ENCODE measurements around the gene C18orf32. TPM values are rescaled to one million over a fixed set of nuclear protein-coding genes. Genes with fewer than 3 reads are reported as not detected.

Gene C18orf32
- total and polyA plus RNA-seq, 2 of the 13 experiments (the other 11 are each of a cell fraction or from before 2014, with no cell fraction given), result 17.6 to 20.6 TPM

- no peak for TF ChIP-seq TBX2 (CRISPR knock-in tag; IDR thresholded peaks at IDR 0.05; ENCODE audit: borderline replicate concordance)
- TF ChIP-seq ZBTB4 (CRISPR knock-in tag; IDR thresholded peaks at IDR 0.05; ENCODE audit: borderline replicate concordance), result no peak
- no peak for TF ChIP-seq HNRNPUL1 (IDR thresholded peaks at IDR 0.05; ENCODE audit: low read depth, low read length)
- no peak for TF ChIP-seq CREM (IDR thresholded peaks at IDR 0.05)
- TF ChIP-seq CREM (CRISPR knock-in tag; IDR thresholded peaks at IDR 0.05), result no peak
- no peak for TF ChIP-seq ZNF83 (CRISPR knock-in tag; IDR thresholded peaks at IDR 0.05; ENCODE audit: borderline replicate concordance)
These were observed 15.5 kb downstream of the C18orf32 start (continued) for GRCh38 chr18:49471532-49471931.

- POLR2A ChIA-PET, result no interaction called here
- TF ChIP-seq ZNF136 (CRISPR knock-in tag; IDR thresholded peaks at IDR 0.05; ENCODE audit: low read depth), result no peak
- no peak for TF ChIP-seq ELK4 (CRISPR knock-in tag; IDR thresholded peaks at IDR 0.05; ENCODE audit: borderline replicate concordance)
- no peak for TF ChIP-seq ZNF329 (CRISPR knock-in tag; IDR thresholded peaks at IDR 0.05; ENCODE audit: low read depth)
- no peak for TF ChIP-seq ZBTB20 (CRISPR knock-in tag; IDR thresholded peaks at IDR 0.05; ENCODE audit: borderline replicate concordance, low read depth)
- no peak for TF ChIP-seq JARID2 (CRISPR knock-in tag; IDR thresholded peaks at IDR 0.05; ENCODE audit: insufficient replicate concordance)
- TF ChIP-seq FIP1L1 (IDR thresholded peaks at IDR 0.05; ENCODE audit: borderline replicate concordance, insufficient read depth, low read depth, low read length), result no peak
- no peak for TF ChIP-seq ARID4A (CRISPR knock-in tag; IDR thresholded peaks at IDR 0.05; ENCODE audit: borderline replicate concordance)
- no peak for TF ChIP-seq ZNF317 (CRISPR knock-in tag; IDR thresholded peaks at IDR 0.05)
- TF ChIP-seq ZNF577 (CRISPR knock-in tag; IDR thresholded peaks at IDR 0.05; ENCODE audit: borderline replicate concordance, low read depth), result no peak
These were observed 19.4 kb downstream of the C18orf32 start for GRCh38 chr18:49467599-49467998.

More at GRCh38 chr18:49467599-49467998, 19.4 kb downstream of the C18orf32 start:
- H3K4me1 ChIP-seq (ENCODE audit: insufficient read depth, low read length), result peaks cover 18% of the 10 kb centered on the region
- in situ Hi-C loops (cut with HindIII; ENCODE audit: extremely low pct_ligation_motif_present, low pct_unique_long_range_greater_than_20kb) (no loop called here), intact Hi-C loops (cut with micrococcal nuclease; ENCODE audit: unreplicated experiment) (no loop called here)
- H3K27me3 ChIP-seq (ENCODE audit: control insufficient read depth in 1 of 2, insufficient read depth in 2 of 2, low read length in 2 of 2), result peaks cover 0 to 3% of the 10 kb centered on the region in 2 experiments; a peak in 1 of 5 replicates
- no TSS peak for BruUV-seq (replicated peaks)
- no peaks in the 10 kb centered on the region for H3K9me3 ChIP-seq (ENCODE audit: low read length)
- H4K20me1 ChIP-seq (ENCODE audit: insufficient read depth, low read length), result no peaks in the 10 kb centered on the region
- H3K36me3 ChIP-seq (replicated peaks in 1 of 2; ENCODE audit: control insufficient read depth in 1 of 2, insufficient read depth in 2 of 2, low read length in 2 of 2), result no peaks in the 10 kb centered on the region
- no peaks in the 10 kb centered on the region for H3K79me2 ChIP-seq (ENCODE audit: insufficient read depth, low read length)
- WGBS (ENCODE audit: low lambda C conversion rate), result 84% methylated on average over 4 of the region's 4 CpGs
- H3K4me3 ChIP-seq (replicated peaks in 1 of 3; ENCODE audit: insufficient read depth in 1 of 3, low read depth in 2 of 3, low read length in 3 of 3), result no peak overlapping the region
- H2AFZ ChIP-seq (ENCODE audit: low read length), result no peak overlapping the region
- DNase-seq (ENCODE audit: low spot score) (no peak), ATAC-seq (no peak), FAIRE-seq (no peak)
- no peak overlapping the region for H3K27ac ChIP-seq (ENCODE audit: extremely low read length, insufficient read depth, low read length)
- no peak overlapping the region for H3K4me2 ChIP-seq (ENCODE audit: low read depth, low read length)
- CTCF ChIA-PET (ENCODE audit: low intra/inter-chr PET ratio, low total read pairs), result no interaction called here
- no peak overlapping the region for H3K9ac ChIP-seq (ENCODE audit: insufficient read depth, low read depth, low read length)

All from HepG2 (cell line).